Left lung (tissue), 10 donors: Measurements from ENCODE around the gene DAB1. TPM values are rescaled to one million over a fixed set of nuclear protein-coding genes. Genes with fewer than 3 reads are reported as not detected.
"Not testable (repeated sequence)": the region's sequence is repeated elsewhere in the genome, so short reads cannot be mapped to it uniquely, and the experiment has no call there.

Experiments used
- ATAC-seq: fragments of 200-7000 bp; cut with Tn5 transposase; one replicate; pipeline ENCODE4 v1.9.1; 2020; ENCODE audit warnings: moderate library complexity
- DNase-seq, 4 donors: peaks; one replicate each; pipeline ENCODE4 v3.0.0-alpha.2; 2013 to 2020
- H3K27ac ChIP-seq, 2 donors: fragments of 200-600 bp; sonication (generic) in 1 of 2; one replicate each; pipeline versions ENCODE4 v1.5.0 to v1.8.0; 2020 to 2021
- H3K27me3 ChIP-seq, 2 donors: fragments of 200-600 bp; sonication (generic) in 1 of 2; one replicate each; pipeline versions ENCODE4 v1.5.0 to v1.8.0; 2020 to 2021
- H3K36me3 ChIP-seq, 2 donors: fragments of 200-600 bp; sonication (generic) in 1 of 2; one replicate each; pipeline versions ENCODE4 v1.5.0 to v1.8.0; 2020 to 2021
- H3K4me1 ChIP-seq, 2 donors: fragments of 200-600 bp; one replicate each; pipeline ENCODE4 v1.8.0; 2021
- H3K4me3 ChIP-seq, 2 donors: fragments of 200-600 bp; sonication (generic) in 1 of 2; one replicate each; pipeline versions ENCODE4 v1.5.0 to v1.8.0; 2020 to 2021; ENCODE audit warnings: mild to moderate bottlenecking in 1 of 2
- H3K9me3 ChIP-seq, 2 donors: fragments of 200-600 bp; sonication (generic) in 1 of 2; one replicate each; pipeline versions ENCODE4 v1.5.0 to v1.8.0; 2020 to 2021
- CTCF ChIP-seq, 2 donors: fragments of 200-600 bp; sonication (generic) in 1 of 2; IDR thresholded peaks; one replicate each; pipeline versions ENCODE4 v1.5.0 to v1.8.0; 2021; ENCODE audit warnings: antibody characterized with exemption in 2 of 2
- intact Hi-C, 2 donors: fragments of 100-400 bp; cut with DNase I; formaldehyde crosslinking; loops; one replicate each; pipeline versions ENCODE4 v1.11.2 to v1.14.2; 2022
- polyA plus RNA-seq, 6 donors: library from polyadenylated mRNA; unstranded; fragments of 120-200 nt; gene quantifications; one replicate each; pipeline ENCODE4 v1.2.1, GENCODE V29; 2013; ENCODE audit not compliant: insufficient read length in 6 of 6
- total RNA-seq, 2 donors: library from RNA; stranded (reverse); fragmentation: NEBNext Ultra II Directional; extraction: Animal tissue kit (Norgen Biotek cat#: 25700); gene quantifications; one replicate each; pipeline ENCODE4 v1.2.1, GENCODE V29; 2021
- donor health status: DM: no; HTN: yes; CAD: no.
- donor health status: DM: no; HTN: no; CAD: no.

The DAB1 gene
- total and polyA plus RNA-seq, 8 donors: 0.17 to 1.7 (median 1.1) TPM

DNA sequence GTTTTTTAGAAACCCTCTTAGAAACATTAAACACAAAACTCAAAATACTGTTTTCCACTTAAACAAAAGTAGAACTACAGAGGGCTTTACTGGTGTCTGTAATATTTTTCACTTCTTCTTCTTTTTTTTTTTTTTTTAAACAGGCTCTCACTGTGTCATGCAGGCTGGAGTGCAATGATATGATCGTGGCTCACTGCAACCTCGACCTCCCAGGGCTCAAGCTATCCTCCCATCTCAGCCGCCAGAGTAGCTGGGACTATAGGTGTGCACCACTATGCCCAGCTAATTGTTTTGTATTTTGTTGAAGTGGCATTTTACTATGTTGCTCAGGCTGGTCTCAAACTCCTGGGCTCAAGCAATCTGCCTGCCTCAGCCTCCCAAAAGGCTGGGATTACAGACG is 194.8 kb downstream of the DAB1 start:
- no peaks in the 10 kb centered on the region for H3K36me3 ChIP-seq
- ATAC-seq (no peak), DNase-seq (no peak)
- H3K27ac ChIP-seq: no peak overlapping the region
- no peaks in the 10 kb centered on the region for H3K9me3 ChIP-seq
- H3K27me3 ChIP-seq: no peaks in the 10 kb centered on the region
- no peak for TF ChIP-seq CTCF (IDR thresholded peaks at IDR 0.05)
- H3K4me3 ChIP-seq: no peak overlapping the region
- H3K4me1 ChIP-seq: no peaks in the 10 kb centered on the region
- intact Hi-C loops: no loop called here

DNA sequence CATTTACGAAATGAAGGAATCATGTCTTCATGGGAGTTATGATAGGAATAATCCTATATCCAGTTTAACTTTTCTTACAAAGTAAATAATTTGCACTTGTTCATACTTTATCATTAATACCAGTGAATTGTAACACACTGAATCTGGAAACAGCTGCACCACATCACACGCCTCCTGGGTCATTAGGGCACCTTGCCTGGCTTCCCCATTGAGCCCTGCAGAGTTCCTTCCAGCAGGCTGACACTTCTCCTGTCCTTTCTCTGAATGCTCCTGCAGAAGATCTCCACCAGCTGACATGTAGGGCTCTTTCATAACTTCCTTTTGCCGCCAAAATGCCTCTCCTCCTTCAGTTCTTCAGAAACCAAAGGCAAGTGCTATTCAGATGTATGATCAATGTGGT is 201.1 kb downstream of the DAB1 start:
- intact Hi-C loops: no loop called here
- H3K36me3 ChIP-seq: no peaks in the 10 kb centered on the region
- H3K27ac ChIP-seq: no peak overlapping the region
- H3K27me3 ChIP-seq: no peaks in the 10 kb centered on the region
- no peak overlapping the region for H3K4me3 ChIP-seq
- ATAC-seq (no peak), DNase-seq (no peak)
- no peaks in the 10 kb centered on the region for H3K4me1 ChIP-seq
- no peaks in the 10 kb centered on the region for H3K9me3 ChIP-seq
- no peak for TF ChIP-seq CTCF (IDR thresholded peaks at IDR 0.05)

DNA sequence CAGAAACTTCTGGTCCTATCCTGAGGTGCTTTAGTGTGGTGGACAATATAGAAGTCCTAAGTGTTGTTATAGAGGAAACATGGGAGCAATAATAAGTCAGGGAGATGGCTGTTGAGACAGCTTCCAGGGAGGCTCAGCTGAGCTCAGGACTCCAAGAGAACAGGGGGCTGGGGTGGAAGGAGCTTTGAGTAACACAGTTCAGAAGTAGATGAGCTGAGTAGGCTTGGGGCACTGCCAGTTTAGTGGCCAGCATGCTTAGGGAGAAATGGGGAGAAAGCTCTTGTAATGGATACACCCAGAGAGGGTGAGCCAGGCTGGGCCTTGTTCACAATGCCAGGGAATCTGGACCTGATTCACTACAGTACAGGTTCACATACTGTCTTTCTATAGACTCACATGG is 201.6 kb downstream of the DAB1 start:
- Histone ChIP-seq H3K4me3 (no peak overlapping the region), H3K9me3 (no peaks in the 10 kb centered on the region), H3K36me3 (no peaks in the 10 kb centered on the region), H3K4me1 (no peaks in the 10 kb centered on the region), H3K27ac (no peak overlapping the region), H3K27me3 (no peaks in the 10 kb centered on the region)
- intact Hi-C loops: no loop called here
- ATAC-seq: no peak
- TF ChIP-seq CTCF (IDR thresholded peaks at IDR 0.05): no peak
- no peak for DNase-seq

DNA sequence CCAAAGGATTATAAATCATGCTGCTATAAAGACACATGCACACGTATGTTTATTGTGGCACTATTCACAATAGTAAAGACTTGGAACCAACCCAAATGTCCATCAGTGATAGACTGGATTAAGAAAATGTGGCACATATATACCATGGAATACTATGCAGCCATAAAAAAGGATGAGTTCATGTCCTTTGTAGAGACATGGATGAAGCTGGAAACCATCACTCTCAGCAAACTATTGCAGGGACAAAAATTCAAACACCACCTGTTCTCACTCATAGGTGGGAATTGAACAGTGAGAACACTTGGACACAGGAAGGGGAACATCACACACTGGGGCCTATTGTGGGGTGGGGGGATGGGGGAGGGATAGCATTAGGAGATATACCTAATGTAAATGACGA is 203.0 kb downstream of the DAB1 start:
- intact Hi-C loops, H3K4me1 ChIP-seq, H3K9me3 ChIP-seq, H3K27me3 ChIP-seq, ATAC-seq, DNase-seq, H3K4me3 ChIP-seq, H3K36me3 ChIP-seq, H3K27ac ChIP-seq: not testable (repeated sequence)

- Histone ChIP-seq H3K27me3 (no peaks in the 10 kb centered on the region), H3K4me3 (no peak overlapping the region), H3K4me1 (no peaks in the 10 kb centered on the region), H3K36me3 (no peaks in the 10 kb centered on the region), H3K27ac (no peak overlapping the region), H3K9me3 (no peaks in the 10 kb centered on the region)
- no peak for ATAC-seq
- TF ChIP-seq CTCF (IDR thresholded peaks at IDR 0.05): no peak
- intact Hi-C loops: no loop called here
- DNase-seq: no peak
Observed at GRCh38 chr1:57218487-57219079, 205.3 kb downstream of the DAB1 start.

- H3K27ac ChIP-seq: no peak overlapping the region
- no peaks in the 10 kb centered on the region for H3K36me3 ChIP-seq
- no peak overlapping the region for H3K4me3 ChIP-seq
- TF ChIP-seq CTCF (IDR thresholded peaks at IDR 0.05): no peak
- H3K4me1 ChIP-seq: no peaks in the 10 kb centered on the region
- H3K9me3 ChIP-seq: no peaks in the 10 kb centered on the region
- no peak for ATAC-seq
- H3K27me3 ChIP-seq: no peaks in the 10 kb centered on the region
- DNase-seq: no peak
- intact Hi-C loops: no loop called here
Observed at GRCh38 chr1:57217905-57218304, 206.0 kb downstream of the DAB1 start.
